ENCODE measurements around the gene MKX.
"Not testable (repeated sequence)": the region's sequence is repeated elsewhere in the genome, so short reads cannot be mapped to it uniquely, and the experiment has no call there.

MKX gene

DNA sequence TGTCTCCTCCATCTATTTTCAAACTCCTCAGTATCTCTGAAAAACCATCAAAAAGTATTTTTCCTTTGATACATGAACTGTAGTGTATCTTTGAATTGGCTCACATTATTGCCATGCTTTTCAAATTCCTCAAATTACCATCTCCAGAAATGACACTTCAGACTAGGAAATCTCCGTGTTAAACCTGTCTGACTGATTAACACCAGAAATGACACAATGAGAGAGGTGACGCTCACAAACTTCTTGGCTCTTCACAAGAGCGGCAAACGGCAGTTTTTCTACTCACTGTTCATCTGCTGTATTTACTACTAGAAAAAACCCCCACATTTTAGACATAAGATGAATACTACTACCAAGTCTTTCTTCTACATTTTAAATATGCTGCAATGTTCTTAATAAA lies 56.6 kb downstream of the MKX start:
- DNase-seq: no peak

- no peak for DNase-seq
Measured at GRCh38 chr10:27688276-27688675, 57.3 kb downstream of the MKX start.

DNA sequence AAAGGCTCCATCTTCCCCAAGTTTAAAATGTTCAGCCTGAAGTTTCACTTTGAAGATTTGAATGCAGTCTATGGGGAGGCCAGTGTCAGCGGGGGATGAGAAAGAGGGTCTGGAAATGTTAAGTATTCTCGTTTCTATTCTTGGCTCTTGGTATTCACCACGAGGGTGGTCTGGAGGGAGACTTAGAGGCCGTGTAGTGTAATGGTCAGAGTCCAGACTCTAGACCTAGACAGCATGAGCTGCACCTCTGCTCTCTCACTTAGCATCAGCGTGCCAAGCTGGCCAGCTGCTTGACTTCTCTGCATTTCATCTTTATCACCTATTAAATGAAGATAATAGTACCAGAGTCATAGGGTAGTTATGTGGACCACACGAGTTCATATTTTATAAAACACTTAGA lies 57.9 kb downstream of the MKX start:
- DNase-seq: no peak

DNA sequence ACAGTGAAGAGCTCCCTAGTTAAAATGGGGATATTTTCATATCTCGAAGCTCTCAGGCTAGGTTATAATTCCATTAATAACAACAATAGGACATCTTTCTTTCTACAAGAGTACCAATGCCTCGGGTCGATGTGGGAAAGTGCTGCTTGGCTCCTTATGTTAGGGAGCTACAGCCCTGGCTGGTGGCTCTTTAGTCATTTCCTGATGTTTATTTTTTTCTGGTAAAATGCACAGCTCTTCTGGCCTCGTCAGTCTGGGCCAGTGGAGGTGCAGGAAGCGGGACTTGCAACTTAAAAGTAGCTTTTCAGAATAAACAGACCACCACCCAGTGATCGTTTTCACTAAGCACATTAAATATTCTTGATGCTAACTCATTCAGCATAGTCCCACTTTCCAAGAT lies 58.3 kb downstream of the MKX start:
- no peak for DNase-seq

DNA sequence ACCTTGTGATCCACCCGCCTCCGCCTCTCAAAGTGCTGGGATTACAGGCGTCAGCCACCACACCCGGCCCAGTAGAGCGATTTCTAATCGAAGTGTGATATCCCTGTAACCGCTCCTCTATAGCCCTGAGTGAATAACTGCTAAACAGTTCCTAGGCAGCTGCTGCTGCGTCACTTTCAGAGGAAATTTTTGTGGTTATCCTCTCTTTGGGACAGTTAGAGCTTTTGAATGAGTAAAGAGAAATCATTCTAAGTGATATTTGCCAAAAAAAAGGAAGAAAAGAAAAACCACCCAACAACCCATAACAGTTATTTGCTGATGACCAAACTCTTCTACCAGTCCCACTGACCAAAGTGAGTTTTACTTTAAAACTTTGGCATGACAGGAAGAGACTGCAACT lies 59.9 kb downstream of the MKX start:
- no peak for DNase-seq

DNA sequence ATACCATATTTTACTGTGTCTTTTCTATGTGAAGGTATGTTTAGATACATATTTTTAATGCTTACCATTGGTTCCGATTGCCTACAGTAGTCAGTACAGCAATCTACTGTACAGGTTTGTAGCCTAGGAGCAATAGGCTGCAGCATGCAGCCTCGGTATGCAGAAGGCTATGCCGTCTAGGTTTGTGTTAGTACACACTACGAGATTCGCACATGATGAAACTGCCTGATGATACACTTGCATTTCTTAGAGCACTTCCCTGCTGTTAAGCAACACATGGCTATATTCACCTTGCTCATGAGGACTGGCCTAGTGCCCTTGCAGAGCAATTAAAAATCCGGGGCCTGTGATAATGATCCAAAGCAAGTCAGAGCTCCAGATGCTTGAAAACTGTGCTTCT lies 62.4 kb downstream of the MKX start:
- DNase-seq: no peak

GRCh38 chr10:27681795-27682194 lies 63.8 kb downstream of the MKX start:
- not testable (repeated sequence) for DNase-seq

GRCh38 chr10:27680691-27681605 lies 64.7 kb downstream of the MKX start:
- no peak for DNase-seq

GRCh38 chr10:27680006-27680557 lies 65.5 kb downstream of the MKX start:
- no peak for DNase-seq

DNA sequence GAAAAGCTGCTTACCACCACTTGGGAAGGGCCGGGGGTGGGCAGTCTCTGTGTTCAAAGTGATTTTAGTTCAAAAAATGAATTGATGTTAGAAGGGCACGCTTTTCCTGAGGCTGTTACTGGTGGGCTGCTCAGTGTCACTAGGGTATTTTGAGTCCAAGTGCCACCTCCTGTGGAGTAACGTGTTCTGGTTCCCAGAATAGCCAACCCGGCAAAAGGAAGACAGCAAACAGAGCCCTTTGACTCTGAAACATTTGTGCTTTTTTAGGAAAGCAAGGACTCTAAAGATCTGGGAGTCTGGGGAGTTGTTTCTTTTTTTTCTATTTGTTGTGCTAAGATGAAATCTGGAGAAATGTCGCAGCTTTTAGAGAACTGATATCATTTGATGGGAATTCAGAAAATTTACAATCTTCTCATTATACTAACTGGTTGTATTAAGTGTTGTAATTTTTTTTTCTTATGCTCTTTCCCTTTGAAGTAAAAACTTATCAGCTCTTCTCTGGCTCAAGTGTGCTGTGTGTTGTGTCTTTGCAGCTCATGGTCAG lies 66.2 kb downstream of the MKX start:
- DNase-seq: no peak

GRCh38 chr10:27678166-27678565 lies 67.5 kb downstream of the MKX start:
- no peak for DNase-seq

GRCh38 chr10:27673065-27673464 lies 72.6 kb downstream of the MKX start:
- no peak for DNase-seq

DNA sequence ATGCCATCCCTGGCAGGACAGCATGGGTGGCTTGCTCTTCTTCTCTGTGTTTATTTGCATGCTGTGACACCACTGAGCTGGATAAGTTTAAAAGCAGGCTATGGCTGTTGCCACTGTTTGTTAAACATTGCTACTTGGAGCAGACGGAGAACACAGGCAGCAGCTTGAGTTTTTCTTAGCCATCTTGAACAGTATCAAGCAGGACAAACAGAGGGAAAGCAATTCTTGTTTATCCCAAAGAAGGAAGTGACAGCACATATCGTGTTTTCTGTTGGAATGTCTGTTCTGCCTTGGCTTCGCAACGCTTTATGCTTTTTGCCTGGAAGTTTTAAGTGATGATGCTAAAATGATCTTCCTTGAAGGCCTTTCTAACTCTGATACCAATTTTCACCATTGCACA lies 73.8 kb downstream of the MKX start:
- DNase-seq: no peak

- no peak for DNase-seq
Measured at GRCh38 chr10:27664461-27664860, 81.2 kb downstream of the MKX start.

- no peak for DNase-seq
Measured at GRCh38 chr10:27663621-27664020, 82.0 kb downstream of the MKX start.

DNA sequence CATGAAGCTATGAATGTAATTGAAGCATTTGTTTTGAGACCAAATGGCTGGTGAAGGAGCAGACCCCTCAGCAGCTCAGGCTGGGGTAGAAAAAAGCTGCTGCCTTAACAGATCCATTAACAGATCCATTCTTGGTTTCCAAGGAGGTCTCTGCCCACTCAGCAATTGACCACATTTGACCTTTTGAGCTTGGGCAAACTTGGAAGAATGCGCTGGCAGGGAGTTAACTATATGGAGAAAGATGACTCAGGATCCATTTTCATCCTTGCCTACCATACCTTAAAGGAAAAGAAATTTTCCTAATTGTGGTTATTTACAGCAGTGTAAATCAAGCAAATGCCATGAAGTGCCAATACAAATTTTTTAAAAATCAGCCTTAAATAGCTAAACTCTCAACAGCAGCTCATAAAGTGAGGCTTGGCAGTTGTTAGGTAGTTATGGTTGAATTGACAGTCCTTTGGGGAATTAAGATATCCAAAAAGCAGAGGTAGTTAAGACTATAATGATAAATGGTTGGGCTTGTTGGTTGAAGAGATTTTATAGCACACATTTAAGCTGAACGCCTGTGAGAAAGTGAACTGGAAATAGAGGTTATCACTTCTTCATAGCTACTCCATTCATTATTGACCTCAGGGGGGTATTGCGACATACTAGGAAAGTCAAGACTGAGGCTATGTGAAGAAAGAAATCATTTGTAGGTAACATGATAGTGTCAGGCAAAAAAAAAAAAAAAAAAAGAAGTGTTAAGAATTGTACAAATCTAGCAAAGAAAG lies 83.9 kb downstream of the MKX start:
- no peak for DNase-seq

DNA sequence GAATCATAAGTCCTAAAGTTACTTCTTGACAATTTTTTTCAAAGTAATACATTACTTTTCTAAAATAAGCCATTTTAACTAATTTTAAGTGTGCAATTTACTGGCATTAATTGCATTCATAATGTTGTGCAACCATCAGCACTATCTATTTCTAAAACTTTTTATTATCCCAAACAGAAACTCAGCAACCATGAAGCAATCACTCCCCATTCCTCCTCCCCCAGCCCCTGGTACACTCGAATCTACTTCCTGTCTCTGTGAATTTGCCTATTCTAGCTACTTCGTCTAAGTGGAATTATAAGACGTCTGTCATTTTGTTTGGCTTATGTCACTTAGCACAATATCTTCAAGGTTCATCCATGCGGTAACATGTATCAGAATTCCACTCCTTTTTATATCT lies 84.9 kb downstream of the MKX start:
- DNase-seq: no peak

GRCh38 chr10:27660268-27660667 lies 85.4 kb downstream of the MKX start:
- no peak for DNase-seq

GRCh38 chr10:27659786-27660185 lies 85.8 kb downstream of the MKX start:
- DNase-seq: no peak

DNA sequence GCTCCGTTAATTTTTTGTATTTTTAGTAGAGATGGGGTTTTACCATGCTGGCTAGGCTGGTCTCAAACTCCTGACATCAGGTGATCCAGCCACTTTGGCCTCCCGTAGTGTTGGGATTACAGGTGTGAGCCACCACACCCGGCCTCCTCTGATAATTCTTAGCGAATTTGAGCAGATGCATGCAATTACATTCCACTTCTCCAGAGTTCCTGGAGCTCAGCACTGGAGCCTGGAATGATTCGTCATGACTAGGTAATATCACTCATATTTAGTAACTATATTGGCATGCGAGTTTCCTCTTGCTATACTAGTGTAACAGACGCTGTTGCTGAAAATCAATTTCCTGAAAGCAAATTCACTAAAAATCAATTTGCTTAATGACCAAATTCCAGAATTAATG lies 86.8 kb downstream of the MKX start:
- DNase-seq: no peak

DNA sequence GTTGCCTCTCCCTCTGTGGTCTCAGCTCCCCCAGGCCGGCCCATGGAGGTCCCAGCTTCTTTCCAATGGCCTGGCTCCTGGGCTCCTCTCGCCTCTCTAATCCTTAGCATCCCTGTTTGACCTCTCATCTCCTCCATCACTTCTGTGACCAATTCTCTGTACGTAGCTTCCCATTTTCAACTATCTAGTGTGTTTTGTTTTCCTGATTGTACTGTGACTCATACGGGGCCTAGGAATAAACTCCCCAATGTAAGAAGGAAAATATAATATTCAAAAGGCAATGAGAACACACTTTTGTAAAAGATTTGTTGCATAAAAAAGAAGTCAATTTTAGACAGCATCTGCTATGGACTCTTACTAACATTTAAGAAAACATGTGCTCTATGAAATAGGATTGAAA lies 90.3 kb downstream of the MKX start:
- DNase-seq: no peak

GRCh38 chr10:27654284-27654683 lies 91.3 kb downstream of the MKX start:
- no peak for DNase-seq

- no peak for DNase-seq
Measured at GRCh38 chr10:27646604-27647175, 98.9 kb downstream of the MKX start.
